GOT3 (cell line): ENCODE results near the gene GALNT16.

ENCODE experiments used
- DNase-seq: peaks from one replicate; lab custom pipeline; 2025; ENCODE audit warnings: mixed read lengths; lab: John Stamatoyannopoulos, UW

The GALNT16 gene

GRCh38 chr14:69337984-69338383 lies 78.0 kb downstream of the GALNT16 start:
- DNase-seq, result no peak

- DNase-seq, result no peak
Measured at GRCh38 chr14:69339426-69339825, 79.5 kb downstream of the GALNT16 start.

- no peak for DNase-seq
Measured at GRCh38 chr14:69342928-69343525, 83.1 kb downstream of the GALNT16 start.

GRCh38 chr14:69344171-69344570 lies 84.2 kb downstream of the GALNT16 start:
- no peak for DNase-seq

- DNase-seq, result no peak
Measured at GRCh38 chr14:69345402-69345801, 85.4 kb downstream of the GALNT16 start.

GRCh38 chr14:69346710-69347109 lies 86.8 kb downstream of the GALNT16 start:
- DNase-seq, result no peak

DNA sequence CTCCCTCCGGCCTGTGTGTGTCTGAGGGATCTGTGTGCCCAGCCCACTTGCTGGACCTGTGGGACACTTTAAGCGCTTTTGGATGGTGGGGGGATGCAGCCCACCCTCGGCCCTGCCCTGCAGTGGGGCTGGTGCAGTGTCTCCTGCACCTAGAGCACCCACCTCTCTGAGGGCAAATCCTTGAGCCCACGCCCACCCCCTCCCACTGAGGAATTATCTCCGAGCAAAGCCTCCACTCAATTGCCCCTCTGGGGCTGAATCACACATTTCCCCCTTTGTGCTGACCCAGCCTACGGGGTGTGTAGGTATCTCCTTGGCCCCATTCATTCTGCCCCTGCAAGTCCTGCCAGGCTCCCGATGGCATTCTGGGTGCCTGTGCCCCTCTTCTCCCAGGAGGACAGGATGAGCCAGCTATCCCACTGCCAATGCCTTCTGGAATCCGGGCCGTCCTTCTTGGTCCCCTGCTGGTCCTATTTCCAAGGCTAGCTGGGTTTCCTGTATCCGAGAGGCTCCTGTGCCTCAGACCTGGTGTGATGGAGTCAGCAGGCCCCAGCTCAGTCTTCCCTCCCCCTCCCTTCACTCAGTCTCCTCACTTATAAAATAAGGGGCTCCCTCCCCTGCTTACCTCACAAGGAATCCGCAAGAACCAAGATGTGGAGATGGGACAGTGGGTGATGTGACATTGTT lies 89.3 kb downstream of the GALNT16 start:
- DNase-seq, result no peak

DNA sequence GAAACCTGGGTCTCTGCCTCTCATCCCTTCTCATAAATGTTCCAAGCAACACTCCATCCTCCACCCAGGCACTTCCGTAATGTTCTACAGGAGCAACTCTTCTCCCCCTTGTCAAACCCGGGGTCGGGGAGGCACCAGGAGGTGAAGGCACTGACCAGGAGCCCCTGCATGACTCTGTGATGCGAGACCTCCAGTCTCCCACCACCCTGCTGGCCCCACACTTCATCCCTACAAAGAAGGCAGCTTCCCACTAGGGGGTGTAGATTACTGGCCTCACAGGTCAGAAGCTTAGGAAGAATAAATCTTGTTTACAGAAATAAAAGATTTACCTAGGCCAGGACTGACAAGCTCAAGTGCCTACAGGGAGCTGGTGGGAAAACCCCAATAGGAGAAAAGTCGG lies 90.9 kb downstream of the GALNT16 start:
- no peak for DNase-seq

- no peak for DNase-seq
Measured at GRCh38 chr14:69351385-69351784, 91.4 kb downstream of the GALNT16 start.

GRCh38 chr14:69351911-69352310 lies 92.0 kb downstream of the GALNT16 start:
- no peak for DNase-seq

GRCh38 chr14:69353168-69353567 lies 93.2 kb downstream of the GALNT16 start:
- no peak for DNase-seq

- DNase-seq, result no peak
Measured at GRCh38 chr14:69354383-69355153, 94.6 kb downstream of the GALNT16 start.

DNA sequence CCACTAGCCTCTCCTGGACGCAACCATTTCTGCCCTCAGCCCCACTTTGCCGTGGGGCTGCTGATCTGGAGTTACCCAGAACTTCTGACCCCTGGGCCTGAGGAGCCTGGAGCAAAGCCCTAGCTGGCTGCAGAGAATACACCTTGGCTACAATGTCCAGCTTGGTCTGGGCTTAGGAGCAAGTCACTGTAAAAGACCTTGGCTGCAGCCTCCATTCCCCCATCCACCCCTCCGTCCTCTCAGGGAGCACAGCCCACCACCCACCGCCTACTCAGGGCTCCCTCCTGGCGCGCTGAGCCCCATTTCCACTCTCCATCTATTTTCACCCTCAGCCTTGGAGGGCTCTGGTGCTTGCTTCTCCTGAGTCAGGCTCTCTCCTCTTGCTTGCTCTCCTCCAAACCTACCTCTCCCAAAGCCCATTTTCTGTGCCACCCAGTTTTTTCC lies 95.2 kb downstream of the GALNT16 start:
- no peak for DNase-seq

DNA sequence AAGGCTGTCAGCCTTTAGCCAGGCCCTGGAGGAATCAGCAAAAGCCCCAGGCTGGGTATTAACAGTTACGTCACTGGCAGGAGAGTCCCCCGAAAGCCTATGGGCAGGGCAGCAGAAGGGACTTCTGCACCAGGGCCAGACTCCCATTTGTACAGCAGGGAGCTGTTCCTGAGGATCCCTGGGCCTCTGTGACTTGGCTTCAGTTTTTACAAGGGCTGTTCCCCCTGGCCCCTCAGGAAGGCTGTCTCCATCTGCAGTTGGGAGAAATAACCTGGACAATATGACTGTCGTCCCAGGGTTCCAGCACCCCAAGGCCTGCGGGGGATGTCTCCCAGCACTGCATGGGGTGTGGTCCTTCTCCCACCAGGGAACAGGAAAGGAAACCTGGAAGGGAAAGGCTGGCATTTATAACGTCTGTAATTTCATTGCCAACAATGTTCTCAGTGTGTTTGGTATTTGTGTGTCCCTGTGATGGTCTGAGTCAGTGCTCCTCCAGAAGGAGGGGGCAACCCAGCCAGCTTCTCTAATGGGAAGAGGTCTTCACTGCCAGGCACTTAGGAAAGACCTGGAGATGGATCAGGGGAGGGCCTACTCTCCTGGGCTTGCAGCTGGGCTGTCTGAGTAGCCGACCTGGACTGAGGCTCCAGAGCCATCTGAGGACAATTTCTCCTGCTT lies 95.8 kb downstream of the GALNT16 start:
- DNase-seq, result no peak

GRCh38 chr14:69356903-69357543 lies 97.1 kb downstream of the GALNT16 start:
- no peak for DNase-seq

DNA sequence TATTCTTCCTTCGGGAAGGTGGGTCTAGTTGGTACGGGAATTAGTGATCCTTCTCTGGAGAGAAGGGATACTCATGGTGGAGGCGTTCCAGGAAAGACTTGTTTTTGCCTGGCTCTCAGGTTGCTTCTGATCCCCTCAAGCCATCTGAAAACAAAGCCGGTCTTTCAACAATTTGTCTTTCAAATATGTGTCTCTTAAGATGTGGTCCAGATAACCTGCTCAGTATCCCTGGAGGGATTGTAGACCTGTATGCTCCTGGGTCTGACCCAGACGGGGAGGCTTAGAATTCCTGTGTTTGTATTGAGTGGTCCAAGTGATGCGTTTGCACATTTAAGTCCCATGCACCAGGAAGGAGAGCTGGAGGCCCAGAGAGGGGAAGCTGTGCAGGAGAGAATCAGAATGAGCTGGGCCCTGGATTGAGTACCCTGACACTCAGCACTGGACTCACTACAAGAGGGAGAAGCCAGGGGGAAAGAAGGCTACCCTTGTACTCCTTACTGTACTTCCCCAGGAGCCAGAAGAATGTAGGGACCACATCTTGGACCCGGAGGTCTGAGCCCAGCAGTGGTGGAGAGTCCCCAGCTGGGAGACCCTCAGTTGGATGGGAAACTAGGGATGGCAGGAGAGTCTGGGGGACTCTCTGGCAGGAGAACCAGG lies 97.7 kb downstream of the GALNT16 start:
- DNase-seq, result no peak

GRCh38 chr14:69358233-69358963 lies 98.4 kb downstream of the GALNT16 start:
- no peak for DNase-seq

DNA sequence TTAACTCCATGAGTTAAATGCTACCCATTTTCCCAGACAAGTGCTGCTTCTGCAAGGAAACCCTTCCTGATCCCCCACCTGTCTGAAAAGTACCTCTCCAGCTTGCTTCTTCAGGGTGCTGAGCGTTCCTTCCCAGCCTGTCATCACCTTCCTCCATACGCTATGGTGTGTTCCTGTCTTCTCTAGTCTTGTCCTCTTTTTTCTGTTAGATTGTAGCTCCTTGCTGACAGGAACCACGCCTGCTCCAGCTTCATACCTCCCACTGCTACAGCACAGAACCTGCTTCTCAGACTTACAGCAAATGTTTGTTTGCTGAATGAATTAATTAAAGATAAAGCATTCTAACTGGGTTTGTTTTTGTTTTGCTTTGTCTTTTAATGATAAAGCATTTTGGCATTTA lies 99.0 kb downstream of the GALNT16 start:
- no peak for DNase-seq

DNA sequence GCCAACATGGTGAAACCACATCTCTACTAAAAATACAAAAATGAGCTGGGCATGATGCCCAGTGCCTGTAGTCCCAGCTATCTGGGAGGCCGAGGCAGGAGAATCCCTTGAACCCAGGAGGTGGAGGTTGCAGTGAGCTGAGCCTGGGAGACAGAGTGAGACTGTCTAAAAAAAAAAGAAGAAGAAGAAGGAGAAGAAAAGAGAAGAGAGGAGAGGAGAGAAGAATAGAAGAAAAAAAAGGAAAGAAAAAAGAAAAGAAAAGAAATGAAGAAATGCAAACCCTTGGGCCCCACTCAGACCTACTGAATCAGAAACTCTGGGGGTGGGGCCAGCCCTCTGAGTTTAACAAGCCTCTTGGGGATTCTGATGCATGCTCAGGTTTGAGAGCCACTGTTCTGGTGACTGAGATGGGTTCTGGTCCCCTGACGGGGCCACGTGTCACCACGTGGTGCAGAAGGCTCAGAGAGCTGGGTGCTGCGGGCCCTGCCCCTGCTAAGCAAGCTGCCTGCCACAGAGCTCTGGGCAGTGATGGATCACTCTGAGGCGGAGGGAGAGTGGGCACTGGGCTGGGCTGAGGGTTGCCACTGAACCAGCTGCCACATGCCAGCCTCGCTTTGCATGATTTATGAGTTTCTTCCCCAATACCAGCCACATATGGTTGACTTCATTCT lies 100.6 kb downstream of the GALNT16 start:
- no peak for DNase-seq

DNA sequence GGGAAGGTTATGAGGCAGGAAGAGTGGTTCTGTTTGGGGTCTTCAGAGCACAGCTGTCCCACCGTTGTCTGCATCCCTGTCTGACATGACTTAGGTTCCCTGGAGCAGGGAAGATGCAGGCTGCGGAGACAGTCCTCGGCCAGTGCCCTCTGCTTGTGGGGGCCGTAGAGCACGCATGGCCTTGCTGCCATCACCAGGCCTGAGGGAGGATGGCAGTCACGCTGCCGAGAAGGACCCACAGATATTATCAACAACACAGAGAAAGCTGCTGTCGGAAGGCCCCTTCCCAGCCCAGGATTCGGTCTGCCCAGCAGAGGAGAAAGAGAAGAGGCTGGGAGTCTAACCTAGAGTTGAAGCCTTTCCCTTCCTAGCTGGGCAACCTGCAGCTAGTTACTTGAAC lies 103.1 kb downstream of the GALNT16 start:
- DNase-seq, result no peak
